Limb (tissue), 2 donors: ENCODE measurements around the gene LTBP3.

Experiments
- DNase-seq, 2 donors: peaks; one replicate each; pipeline ENCODE4 v3.0.0-alpha.2; 2016; ENCODE audit errors: extremely low spot score in 2 of 2

LTBP3 gene

DNA sequence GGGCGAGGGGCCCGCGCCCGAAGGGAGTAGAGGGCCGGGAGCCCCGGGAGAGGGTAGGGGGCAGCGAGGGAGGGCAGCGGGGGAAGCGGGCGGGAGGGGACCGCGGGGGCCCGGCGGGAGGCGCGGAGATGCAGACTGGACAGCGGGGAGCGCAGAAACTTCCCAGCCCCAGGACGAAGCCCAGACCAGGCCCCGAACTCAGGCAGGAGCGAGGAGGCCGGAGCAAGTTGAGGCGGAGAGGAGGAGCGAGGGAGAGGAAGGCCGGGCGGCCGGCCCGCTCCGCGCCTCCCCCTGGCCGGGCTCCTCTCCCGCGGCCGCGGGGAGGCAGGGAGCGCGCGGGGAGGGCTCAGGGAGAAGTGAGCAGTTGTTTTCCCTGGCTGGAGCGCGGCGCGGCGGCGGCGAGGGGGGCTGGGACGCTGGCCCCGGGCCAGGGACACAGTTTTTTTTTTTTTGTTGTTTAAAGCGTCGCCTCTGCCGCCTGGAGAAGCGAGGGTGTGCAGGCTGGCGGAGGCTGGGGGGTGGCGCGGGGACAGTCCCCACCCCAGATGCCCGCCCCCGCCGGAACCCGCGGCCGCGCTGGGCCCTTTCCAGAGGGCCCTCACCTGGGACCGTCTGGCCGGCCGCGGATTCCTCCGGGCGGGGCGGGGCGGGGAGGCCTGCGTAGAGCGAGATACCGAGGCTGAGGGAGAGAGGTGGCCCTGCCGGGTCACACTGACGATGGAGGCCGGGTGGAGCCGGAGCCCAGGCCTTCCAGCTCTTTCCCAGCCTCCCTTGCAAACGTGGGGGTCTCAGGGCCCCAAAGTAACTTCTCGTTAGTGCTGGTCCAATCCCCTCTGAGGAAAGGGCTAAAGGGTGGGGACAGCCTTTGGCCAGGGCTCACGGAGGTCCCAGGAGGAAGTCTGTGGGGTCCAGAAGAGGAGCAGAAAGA is at the start of gene LTBP3:
Gene LTBP3, minus strand, starts transcription at position 358 of the 928 bp plus-strand sequence. CDS start 400 bp downstream, outside the sequence.
- peak; percentile 82 to 88 for DNase-seq

DNA sequence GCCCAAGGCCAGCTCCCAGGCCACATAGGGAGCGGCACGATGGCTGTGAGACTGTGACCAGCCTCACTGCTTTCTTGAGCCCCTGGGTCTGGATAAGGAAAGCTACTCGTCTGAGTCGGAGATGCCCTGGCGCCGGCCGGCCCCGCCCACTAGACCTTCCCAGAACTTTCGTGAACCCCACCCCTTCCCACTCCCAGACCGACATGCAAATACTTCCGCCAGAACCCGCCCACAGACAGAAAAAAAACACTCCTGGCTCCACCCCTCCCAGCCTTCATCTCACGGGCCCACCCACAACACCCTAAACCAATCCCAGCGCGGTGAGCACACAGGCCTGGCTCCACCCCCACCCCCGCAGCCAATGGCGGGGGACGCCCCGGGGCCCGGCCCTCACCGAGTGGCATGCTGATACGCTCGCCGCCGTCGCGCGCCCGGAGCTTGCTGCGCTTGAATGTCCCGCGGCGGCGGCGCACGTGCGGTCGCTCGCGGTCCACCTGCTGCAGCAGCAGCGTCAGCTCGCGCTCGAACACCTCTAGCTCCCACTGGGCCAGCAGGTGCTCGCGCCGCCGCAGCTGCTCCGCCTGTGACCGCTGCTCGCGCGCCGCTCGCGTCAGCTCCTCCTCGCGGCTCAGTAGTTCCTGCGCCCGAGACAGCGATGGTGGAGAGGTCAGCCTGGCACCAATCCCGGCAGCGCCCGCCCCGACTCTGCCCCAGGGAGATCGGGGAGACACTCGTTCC is 48.9 kb upstream of the LTBP3 start:
- peak; percentile 94 to 96 for DNase-seq

DNA sequence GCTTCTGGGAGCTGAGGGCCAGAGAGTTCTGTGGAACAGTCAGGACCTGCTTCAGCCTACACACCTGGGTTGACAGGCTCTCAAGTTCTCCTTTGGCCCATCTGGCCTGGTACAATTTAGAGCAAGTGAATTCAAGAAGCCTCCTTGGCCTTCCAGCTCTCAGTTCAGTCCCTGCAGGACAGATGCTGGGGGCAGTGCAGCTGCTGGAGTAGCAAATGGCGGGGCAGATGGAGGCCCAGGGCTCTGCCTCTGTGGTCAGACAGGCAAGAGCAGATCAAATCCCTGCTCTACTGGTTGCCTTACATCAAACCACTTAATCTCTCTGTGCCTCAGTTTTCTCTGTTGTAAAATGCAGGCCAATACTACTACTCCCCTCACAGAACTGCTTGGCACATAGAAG is 46.1 kb upstream of the LTBP3 start:
- no peak for DNase-seq

DNA sequence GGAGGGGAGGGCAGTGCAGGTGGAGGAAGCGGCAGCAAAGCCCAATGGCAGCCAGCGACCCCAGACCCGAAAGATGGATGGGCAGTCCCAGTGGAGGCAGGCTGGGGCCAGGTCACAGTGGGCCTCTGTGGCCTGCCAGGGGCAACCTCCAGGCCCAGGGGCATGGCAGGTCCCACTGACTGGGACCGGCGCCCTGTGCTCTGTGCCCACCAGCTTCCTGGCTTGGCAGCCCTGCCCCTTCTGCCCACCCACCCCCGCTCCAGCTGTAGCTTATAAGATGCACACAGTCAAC is 41.7 kb upstream of the LTBP3 start:
- DNase-seq = no peak

GRCh38 chr11:65599216-65599954 is 41.2 kb upstream of the LTBP3 start:
- DNase-seq = no peak

GRCh38 chr11:65598258-65598699 is 40.1 kb upstream of the LTBP3 start:
- no peak for DNase-seq

DNA sequence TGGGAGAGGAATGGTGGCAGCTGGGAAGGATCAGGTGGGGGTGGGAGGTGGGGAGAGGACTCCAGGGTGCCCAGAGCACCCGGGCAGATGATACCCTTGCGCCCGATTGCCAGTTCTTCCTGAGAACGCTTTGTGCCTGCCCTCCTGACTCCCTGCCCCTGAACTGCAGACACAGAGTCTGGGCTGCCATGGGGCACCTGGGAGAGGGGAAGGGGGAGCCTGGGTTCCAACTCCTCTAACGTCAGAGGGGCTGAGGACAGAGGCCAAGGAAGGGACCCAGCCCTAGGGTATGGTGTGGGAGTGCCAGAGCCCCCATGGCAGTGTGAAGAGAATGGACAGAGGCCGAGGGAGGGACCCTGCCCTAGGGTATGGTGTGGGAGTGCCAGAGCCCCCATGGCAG is 38.4 kb upstream of the LTBP3 start:
- no peak for DNase-seq

GRCh38 chr11:65595543-65596281 is 37.6 kb upstream of the LTBP3 start, which contains the start of gene KCNK7:
KCNK7 (minus strand) TSS chr11:65595800; CDS start chr11:65595772, 28 bp downstream.
- DNase-seq = no peak

DNA sequence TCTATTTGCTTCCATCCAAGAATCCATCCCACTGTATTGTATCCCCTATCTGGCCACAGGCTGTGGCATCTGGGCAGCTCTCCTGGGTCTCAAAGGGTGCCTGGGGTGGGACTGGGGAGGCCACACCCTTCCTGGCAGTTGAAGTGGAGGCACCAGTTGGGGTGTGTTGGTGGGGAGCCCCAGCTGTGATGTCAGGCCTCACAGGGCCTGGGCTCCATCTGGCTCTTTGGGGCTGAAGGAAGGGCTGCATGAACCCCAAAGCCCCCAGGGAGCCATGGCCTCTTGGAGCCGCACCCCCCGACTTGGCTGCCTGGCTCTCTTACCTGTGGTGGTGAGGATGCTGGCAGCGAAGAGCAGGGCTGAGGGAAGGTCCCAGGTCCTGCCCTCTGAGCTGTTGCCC is 37.0 kb upstream of the LTBP3 start:
- DNase-seq = no peak

DNA sequence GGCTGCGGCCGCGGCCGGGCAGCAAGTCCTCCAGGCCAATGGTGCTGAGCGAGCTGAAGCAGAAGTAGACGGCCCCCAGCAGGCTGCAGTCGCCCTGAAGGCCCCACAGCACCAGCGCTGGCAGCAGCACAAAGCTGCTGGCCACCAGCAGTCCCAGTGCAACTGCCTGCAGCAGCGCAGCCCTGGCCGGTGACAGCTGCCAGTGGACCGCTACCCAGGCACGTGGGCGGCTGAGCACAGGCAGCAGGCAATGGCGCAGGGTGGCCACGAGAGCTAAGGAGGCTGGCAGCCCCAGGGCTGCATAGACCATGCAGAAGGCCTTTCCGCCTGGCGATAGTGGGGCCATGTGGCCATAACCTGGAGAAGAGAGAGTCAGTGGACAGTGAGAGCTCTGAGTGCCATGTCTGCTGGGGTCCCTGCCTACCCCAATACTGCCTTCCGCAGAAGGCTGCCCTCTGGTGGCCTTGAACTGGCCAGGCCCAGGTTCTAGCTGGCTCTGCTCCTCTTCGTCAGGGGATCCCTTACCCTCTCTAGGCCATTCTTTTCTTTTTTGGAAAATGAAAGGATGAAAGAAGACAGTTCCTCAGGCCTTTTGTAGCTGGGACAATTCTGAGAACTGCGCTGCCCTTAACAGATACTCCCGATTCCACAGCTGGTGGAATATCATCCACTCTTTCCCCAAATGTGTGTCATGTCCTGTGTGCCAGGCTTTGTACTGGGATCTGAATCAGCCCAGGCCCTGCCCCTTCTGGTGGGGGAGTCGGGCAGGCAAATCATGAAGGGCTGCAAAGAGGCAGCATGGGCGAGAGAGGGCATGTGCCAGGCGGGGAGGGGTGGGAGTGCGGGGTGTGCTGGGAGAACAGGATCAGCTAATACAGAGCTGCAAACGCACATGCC is 35.6 kb upstream of the LTBP3 start:
- DNase-seq = no peak

DNA sequence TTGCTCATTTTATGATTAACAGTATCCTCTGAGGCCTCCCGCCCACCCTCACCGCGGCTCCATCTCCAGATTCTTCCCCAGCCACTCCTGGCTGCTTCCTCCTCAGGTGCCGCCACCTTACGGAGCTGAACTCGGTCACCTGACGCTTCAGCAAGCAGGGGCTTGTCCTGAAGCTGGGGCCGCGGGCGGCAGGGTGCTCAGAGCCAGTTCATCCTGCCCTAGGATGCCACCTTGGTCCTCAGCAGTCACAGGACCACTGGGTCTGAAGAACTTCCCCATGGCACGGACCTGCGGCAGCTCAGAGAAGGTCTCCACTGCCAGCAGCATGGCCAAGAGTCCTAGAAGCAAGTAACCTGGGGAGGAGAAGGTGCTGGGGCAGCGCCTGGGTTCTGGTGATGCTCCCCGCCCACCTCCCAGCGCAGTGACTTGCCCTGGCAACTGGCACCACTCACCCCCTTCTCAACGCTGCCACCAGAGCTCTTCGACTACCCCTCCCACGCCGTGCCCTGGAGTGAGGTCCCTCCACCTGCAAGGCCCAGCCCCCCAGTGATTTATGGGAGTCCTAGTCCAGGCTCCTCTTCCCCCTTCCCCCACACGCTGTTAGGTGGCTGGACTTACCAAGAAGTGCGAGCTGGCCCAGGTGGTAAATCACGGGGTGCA is 34.8 kb upstream of the LTBP3 start:
- DNase-seq = no peak

DNA sequence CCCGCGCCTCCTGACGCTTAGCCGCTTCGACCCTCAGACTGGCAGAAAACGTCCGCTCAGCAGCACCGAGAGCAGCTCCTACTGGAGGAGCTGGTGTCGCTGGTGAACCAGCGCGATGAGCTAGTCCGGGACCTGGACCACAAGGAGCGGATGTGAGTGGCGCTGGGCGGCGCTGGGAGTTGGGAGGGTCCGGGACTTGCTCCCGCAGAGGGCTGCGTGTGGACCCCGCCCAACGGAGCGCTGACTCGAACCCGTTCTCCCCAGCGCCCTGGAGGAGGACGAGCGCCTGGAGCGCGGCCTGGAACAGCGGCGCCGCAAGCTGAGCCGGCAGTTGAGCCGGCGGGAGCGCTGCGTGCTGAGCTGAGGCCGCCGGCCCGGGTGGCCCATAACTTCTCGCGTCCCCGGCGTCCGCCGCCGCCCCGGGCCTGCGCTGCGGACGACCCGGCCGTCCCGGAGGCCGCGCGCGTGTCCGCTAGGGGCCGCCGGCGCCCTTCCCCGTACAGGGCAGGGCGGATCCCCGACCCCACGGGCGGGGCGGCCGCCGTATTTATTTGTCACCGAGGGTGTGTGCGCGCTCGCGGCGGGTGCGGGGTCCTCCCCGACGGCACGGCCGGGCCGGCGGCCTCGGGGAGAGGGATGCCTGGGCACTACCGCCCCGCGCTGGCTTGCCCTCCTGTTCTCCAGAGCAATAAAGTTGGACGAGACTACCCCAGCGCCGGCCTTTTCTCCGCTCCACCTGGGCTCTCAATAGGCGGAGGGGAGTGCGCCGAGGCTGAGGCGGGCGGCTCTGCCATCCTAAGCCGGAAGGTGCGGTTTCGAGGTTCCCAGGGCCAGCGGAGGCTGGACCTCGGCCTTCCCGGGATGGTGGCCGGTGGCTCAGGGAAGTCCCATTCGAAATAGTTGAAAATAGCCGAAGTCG is 34.0 kb upstream of the LTBP3 start:
- DNase-seq = no peak

- peak in 1 of 2 donors; percentile 74 for DNase-seq
These were observed 32.1 kb upstream of the LTBP3 start for GRCh38 chr11:65590240-65590738.

- no peak for DNase-seq
These were observed 31.5 kb upstream of the LTBP3 start for GRCh38 chr11:65589444-65590239.

GRCh38 chr11:65588199-65589054 is 30.3 kb upstream of the LTBP3 start:
- no peak for DNase-seq

- DNase-seq = no peak
These were observed 28.5 kb upstream of the LTBP3 start for GRCh38 chr11:65586676-65587075.

- no peak for DNase-seq
These were observed 28.1 kb upstream of the LTBP3 start for GRCh38 chr11:65586247-65586630.
